Neural progenitor cell (in vitro differentiated cells): ENCODE measurements around the gene TBC1D23. TPM values are rescaled to one million over a fixed set of nuclear protein-coding genes. Genes with fewer than 3 reads are reported as not detected.

Source experiments
- DNase-seq: peaks from one replicate; pipeline ENCODE4 v3.0.0-alpha.2; 2016; ENCODE audit warnings: low spot score
- H2AFZ ChIP-seq: fragments of 200-600 bp; sonication (generic); replicated peaks from 2 replicates; pipeline ENCODE4 v1.6.1; 2016; ENCODE audit warnings: antibody characterized with exemption
- H3F3A ChIP-seq: fragments of 200-600 bp; sonication (generic); 2 replicates; pipeline ENCODE4 v1.6.1; 2016; ENCODE audit warnings: antibody characterized with exemption, low read depth
- H3K27ac ChIP-seq: fragments of 200-600 bp; sonication (generic); 2 replicates; pipeline ENCODE4 v1.5.1; 2016; ENCODE audit warnings: mild to moderate bottlenecking
- H3K27me3 ChIP-seq: fragments of 200-600 bp; sonication (generic); 2 replicates; pipeline ENCODE4 v1.6.1; 2016; ENCODE audit warnings: mild to moderate bottlenecking, moderate library complexity
- H3K36me3 ChIP-seq: fragments of 200-600 bp; sonication (generic); 2 replicates; pipeline ENCODE4 v1.5.1; 2016
- H3K4me1 ChIP-seq: fragments of 200-600 bp; sonication (generic); 2 replicates; pipeline ENCODE4 v1.6.1; 2016; ENCODE audit warnings: mixed run types
- H3K4me2 ChIP-seq: fragments of 200-600 bp; sonication (generic); 2 replicates; pipeline ENCODE4 v1.6.1; 2016
- H3K4me3 ChIP-seq: fragments of 200-600 bp; sonication (generic); 2 replicates; pipeline ENCODE4 v1.5.1; 2016
- H3K79me2 ChIP-seq: fragments of 200-600 bp; sonication (generic); 2 replicates; pipeline ENCODE4 v1.6.1; 2016; ENCODE audit warnings: low read depth
- H3K9ac ChIP-seq: fragments of 200-600 bp; sonication (generic); 2 replicates; pipeline ENCODE4 v1.6.1; 2016
- H3K9me3 ChIP-seq: fragments of 200-600 bp; sonication (generic); 2 replicates; pipeline ENCODE4 v1.5.1; 2016; ENCODE audit warnings: low read depth
- H4K20me1 ChIP-seq: fragments of 200-600 bp; sonication (generic); 2 replicates; pipeline ENCODE4 v1.6.1; 2016; ENCODE audit warnings: low read depth
- H3K27ac Mint-ChIP-seq: 3 replicates; pipeline ENCODE4 v1.8.0; 2021; ENCODE audit warnings: mixed read lengths
- H3K27me3 Mint-ChIP-seq: 2 replicates; pipeline ENCODE4 v1.8.0; 2022; ENCODE audit warnings: low read depth, mild to moderate bottlenecking, inconsistent platforms, moderate library complexity, mixed read lengths; ENCODE audit not compliant: insufficient read depth
- H3K36me3 Mint-ChIP-seq: 3 replicates; pipeline ENCODE4 v1.8.0; 2021; ENCODE audit warnings: mixed read lengths
- H3K4me1 Mint-ChIP-seq: 3 replicates; pipeline ENCODE4 v1.8.0; 2021; ENCODE audit warnings: mixed read lengths
- H3K4me3 Mint-ChIP-seq: 3 replicates; pipeline ENCODE4 v1.8.0; 2021; ENCODE audit warnings: mild to moderate bottlenecking, moderate library complexity, mixed read lengths
- H3K9me3 Mint-ChIP-seq: 3 replicates; pipeline ENCODE4 v1.8.0; 2020; ENCODE audit warnings: mixed read lengths
- EZH2 ChIP-seq: fragments of 200-600 bp; sonication (generic); IDR thresholded peaks from 2 replicates; pipeline ENCODE4 v1.6.1; 2017; ENCODE audit warnings: antibody characterized with exemption, mild to moderate bottlenecking, moderate library complexity
- EZH2phosphoT487 ChIP-seq: fragments of 200-600 bp; sonication (generic); IDR thresholded peaks from 2 replicates; pipeline ENCODE4 v1.6.1; 2017; ENCODE audit warnings: antibody characterized with exemption
- total RNA-seq: library from RNA; depleted of rRNA; stranded (reverse); fragments of >200 nt; gene quantifications from 2 replicates; pipeline ENCODE4 v1.2.3, GENCODE V29; 2015; ENCODE audit warnings: low replicate concordance
- TF ChIP-seq, protein P1 (sequence below): fragments of 200-600 bp; sonication (generic); IDR thresholded peaks from 2 replicates; pipeline ENCODE4 v1.5.1; 2017; ENCODE audit warnings: antibody characterized with exemption, mild to moderate bottlenecking

Gene TBC1D23
- total RNA-seq, 1 donor from 2014 or later, result 50.1 TPM

DNA sequence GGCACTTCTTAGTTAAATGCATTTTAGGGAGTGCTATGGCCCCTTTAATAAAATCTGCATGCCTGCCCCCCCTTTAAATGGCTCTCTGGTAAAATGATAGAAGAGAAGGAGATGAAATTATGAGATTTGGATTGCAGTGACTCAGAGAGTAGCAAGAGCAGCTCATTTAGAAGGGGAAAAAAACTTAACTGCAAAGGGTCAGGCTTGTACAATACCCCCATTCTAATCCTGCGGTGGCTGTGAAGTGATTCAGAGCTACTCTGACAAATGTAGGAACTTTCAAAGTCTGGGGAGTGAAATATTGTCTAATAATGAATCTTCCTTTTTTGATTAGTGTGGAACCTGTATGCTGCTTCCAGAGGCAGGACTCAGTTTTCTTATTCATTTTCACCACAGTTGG is 44.1 kb upstream of the TBC1D23 start:
- Mint-ChIP-seq H3K36me3 (no peaks in the 10 kb centered on the region), H3K27ac (no peak overlapping the region)

DNA sequence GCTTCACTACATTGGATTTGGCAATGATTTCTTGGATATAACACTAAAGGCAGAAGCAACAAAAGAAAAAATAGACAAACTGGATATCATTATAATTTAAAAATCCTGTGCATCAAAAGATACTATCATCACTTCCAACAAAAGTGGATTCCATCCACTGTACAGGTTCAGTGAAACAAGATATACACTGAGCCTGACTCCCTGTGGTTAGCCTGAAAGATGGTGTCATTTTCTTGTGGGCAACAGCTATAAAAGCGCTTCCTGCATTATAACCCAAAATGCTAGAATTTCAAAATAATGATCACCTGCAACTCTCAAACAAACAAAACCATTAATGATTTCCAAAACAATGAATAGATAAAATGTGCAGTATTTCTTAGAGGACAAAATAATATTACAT is 39.6 kb upstream of the TBC1D23 start:
- Histone ChIP-seq H3K9ac (no peak overlapping the region), H3K9me3 (peaks cover 11% of the 10 kb centered on the region), H3K79me2 (no peaks in the 10 kb centered on the region), H3F3A (no peaks in the 10 kb centered on the region), H3K4me2 (no peak overlapping the region), H3K27ac (no peak overlapping the region), H3K4me3 (no peak overlapping the region), H2AFZ (no peak overlapping the region), H3K27me3 (no peaks in the 10 kb centered on the region), H3K36me3 (no peaks in the 10 kb centered on the region), H3K4me1 (no peaks in the 10 kb centered on the region), H4K20me1 (no peaks in the 10 kb centered on the region)
- DNase-seq, result no peak
- TF ChIP-seq, protein P1, sequence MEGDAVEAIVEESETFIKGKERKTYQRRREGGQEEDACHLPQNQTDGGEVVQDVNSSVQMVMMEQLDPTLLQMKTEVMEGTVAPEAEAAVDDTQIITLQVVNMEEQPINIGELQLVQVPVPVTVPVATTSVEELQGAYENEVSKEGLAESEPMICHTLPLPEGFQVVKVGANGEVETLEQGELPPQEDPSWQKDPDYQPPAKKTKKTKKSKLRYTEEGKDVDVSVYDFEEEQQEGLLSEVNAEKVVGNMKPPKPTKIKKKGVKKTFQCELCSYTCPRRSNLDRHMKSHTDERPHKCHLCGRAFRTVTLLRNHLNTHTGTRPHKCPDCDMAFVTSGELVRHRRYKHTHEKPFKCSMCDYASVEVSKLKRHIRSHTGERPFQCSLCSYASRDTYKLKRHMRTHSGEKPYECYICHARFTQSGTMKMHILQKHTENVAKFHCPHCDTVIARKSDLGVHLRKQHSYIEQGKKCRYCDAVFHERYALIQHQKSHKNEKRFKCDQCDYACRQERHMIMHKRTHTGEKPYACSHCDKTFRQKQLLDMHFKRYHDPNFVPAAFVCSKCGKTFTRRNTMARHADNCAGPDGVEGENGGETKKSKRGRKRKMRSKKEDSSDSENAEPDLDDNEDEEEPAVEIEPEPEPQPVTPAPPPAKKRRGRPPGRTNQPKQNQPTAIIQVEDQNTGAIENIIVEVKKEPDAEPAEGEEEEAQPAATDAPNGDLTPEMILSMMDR, result no peak
- TF ChIP-seq EZH2, result no peak
- TF ChIP-seq EZH2phosphoT487, result no peak
- Mint-ChIP-seq H3K9me3 (peaks cover 14% of the 10 kb centered on the region), H3K27ac (no peak overlapping the region), H3K4me1 (no peaks in the 10 kb centered on the region), H3K36me3 (no peaks in the 10 kb centered on the region), H3K4me3 (no peak overlapping the region), H3K27me3 (no peaks in the 10 kb centered on the region)

More for the DNA sequence above, 44.1 kb upstream of the TBC1D23 start:
- Mint-ChIP-seq H3K9me3 (peaks cover 14% of the 10 kb centered on the region), H3K4me3 (no peak overlapping the region), H3K27me3 (no peaks in the 10 kb centered on the region), H3K4me1 (no peaks in the 10 kb centered on the region)
- H3K27me3 ChIP-seq, result no peaks in the 10 kb centered on the region
- peaks cover 11% of the 10 kb centered on the region for H3K9me3 ChIP-seq
- DNase-seq, result no peak
- no peak overlapping the region for H2AFZ ChIP-seq
- no peaks in the 10 kb centered on the region for H3K4me1 ChIP-seq
- no peaks in the 10 kb centered on the region for H3K36me3 ChIP-seq
- TF ChIP-seq EZH2phosphoT487 (no peak), EZH2 (no peak)
- TF ChIP-seq, protein P1, result no peak
- H3K79me2 ChIP-seq, result no peaks in the 10 kb centered on the region
- H4K20me1 ChIP-seq, result no peaks in the 10 kb centered on the region
- no peak overlapping the region for H3K27ac ChIP-seq
- no peak overlapping the region for H3K4me2 ChIP-seq
- H3K9ac ChIP-seq, result no peak overlapping the region
- H3F3A ChIP-seq, result no peaks in the 10 kb centered on the region
- H3K4me3 ChIP-seq, result no peak overlapping the region

DNA sequence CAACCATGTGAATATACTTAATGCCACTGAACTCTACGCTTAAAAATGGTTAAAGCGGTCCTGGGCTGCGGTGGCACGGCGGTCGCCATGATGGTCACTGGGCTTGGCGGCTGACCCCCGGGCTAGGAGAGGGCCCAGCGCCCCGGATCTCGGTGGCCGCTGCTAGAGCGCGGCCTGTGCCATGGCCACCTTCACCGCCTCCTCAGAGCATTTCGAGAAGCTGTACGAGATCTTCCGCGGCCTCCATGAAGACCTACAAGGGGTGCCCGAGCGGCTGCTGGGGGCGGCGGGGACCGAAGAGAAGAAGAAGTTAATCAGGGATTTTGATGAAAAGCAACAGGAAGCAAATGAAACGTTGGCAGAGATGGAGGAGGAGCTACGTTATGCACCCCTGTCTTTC is 35.6 kb upstream of the TBC1D23 start:
- no peaks in the 10 kb centered on the region for H3K36me3 Mint-ChIP-seq
- Histone ChIP-seq H3F3A (no peaks in the 10 kb centered on the region), H3K27me3 (no peaks in the 10 kb centered on the region), H4K20me1 (no peaks in the 10 kb centered on the region), H3K27ac (no peak overlapping the region), H3K36me3 (no peaks in the 10 kb centered on the region), H3K4me2 (no peak overlapping the region), H3K4me3 (no peak overlapping the region), H2AFZ (no peak overlapping the region), H3K9me3 (peaks cover 5% of the 10 kb centered on the region), H3K79me2 (no peaks in the 10 kb centered on the region), H3K9ac (no peak overlapping the region), H3K4me1 (no peaks in the 10 kb centered on the region)
- H3K4me1 Mint-ChIP-seq, result no peaks in the 10 kb centered on the region
- H3K27ac Mint-ChIP-seq, result no peak overlapping the region
- peaks cover 7% of the 10 kb centered on the region for H3K9me3 Mint-ChIP-seq
- no peak for DNase-seq
- TF ChIP-seq, protein P1, result no peak
- TF ChIP-seq EZH2phosphoT487 (no peak), EZH2 (no peak)
- no peak overlapping the region for H3K4me3 Mint-ChIP-seq
- no peaks in the 10 kb centered on the region for H3K27me3 Mint-ChIP-seq
